ENCODE data around the gene NBAS. TPM values are rescaled to one million over a fixed set of nuclear protein-coding genes. Genes with fewer than 3 reads are reported as not detected.

Gene NBAS
- total and polyA plus RNA-seq, 2 of the 4 experiments (the other 2 are of a cell fraction) = 22.3 to 105 TPM

DNA sequence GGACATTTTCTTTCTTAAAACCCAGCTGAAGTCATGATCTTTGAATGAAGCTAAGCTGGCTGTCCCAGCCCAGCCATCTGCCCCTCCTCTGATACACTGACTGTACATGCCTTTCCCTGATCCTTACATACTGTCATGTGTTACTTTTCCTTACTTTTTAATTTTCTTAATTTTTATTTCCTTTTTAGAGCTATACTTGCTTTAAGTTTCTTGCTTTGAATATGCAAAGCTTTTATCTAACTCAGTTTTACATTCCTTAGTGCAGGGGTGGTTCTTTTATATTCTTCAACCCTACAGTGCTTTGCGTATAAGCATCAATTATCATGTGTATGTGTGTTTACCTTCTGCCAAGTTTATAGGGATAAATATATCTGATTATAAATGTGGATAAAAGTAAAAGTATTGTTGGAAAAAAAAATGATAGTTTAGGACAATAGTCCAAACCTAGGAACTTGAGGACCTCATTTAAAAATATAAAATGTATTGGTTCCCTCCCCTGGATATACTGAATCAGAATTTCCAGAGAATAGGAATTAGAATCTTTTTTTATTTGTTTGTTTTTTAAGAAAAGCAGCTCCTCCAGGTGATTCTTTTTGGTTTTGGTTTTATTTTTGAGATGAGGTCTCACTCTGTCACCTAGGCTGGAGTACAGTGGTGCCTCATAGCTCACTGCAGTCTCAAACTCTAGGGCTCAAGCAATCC is 48.4 kb upstream of the NBAS start:
- ATAC-seq (ENCODE audit: low read depth) (no peak), DNase-seq (no peak)
- Histone ChIP-seq H3K4me2 (ENCODE audit: low read depth, low read length) (no peak overlapping the region), H2AFZ (replicated peaks; ENCODE audit: low read length, poor library complexity) (no peak overlapping the region), H2BK15ac (ENCODE audit: low read depth, low read length) (no peak overlapping the region), H2BK20ac (ENCODE audit: low read depth, low read length) (no peak overlapping the region), H3K23ac (ENCODE audit: low read depth, low read length) (no peak overlapping the region), H4K20me1 (ENCODE audit: insufficient read depth, low read length) (no peaks in the 10 kb centered on the region), H4K91ac (ENCODE audit: insufficient read depth, low read depth, low read length) (no peak overlapping the region), H2BK120ac (ENCODE audit: low read depth, low read length) (no peak overlapping the region), H2AK9ac (replicated peaks; ENCODE audit: low read depth, low read length, poor library complexity) (no peak overlapping the region), H3K9me3 (ENCODE audit: control insufficient read depth, insufficient read depth, low read length) (no peaks in the 10 kb centered on the region), H3K9ac (ENCODE audit: low read depth, low read length) (no peak overlapping the region), H2BK5ac (ENCODE audit: low read depth, low read length, poor library complexity, severe bottlenecking) (no peak overlapping the region), H4K8ac (ENCODE audit: low read depth in 2 of 2, low read length in 2 of 2) (no peak overlapping the region), H2AK5ac (ENCODE audit: low read depth, low read length) (no peak overlapping the region), H3K27me3 (ENCODE audit: control insufficient read depth, insufficient read depth, low read length) (no peaks in the 10 kb centered on the region), H3K4me1 (ENCODE audit: control insufficient read depth, insufficient read depth, low read length) (no peaks in the 10 kb centered on the region), H3K4me3 (ENCODE audit: insufficient read depth, low read depth, low read length) (no peak overlapping the region), H3K79me1 (ENCODE audit: low read depth in 1 of 2, low read length in 2 of 2) (no peaks in the 10 kb centered on the region), H3K27ac (ENCODE audit: insufficient read depth, low read length) (no peak overlapping the region), H3K56ac (ENCODE audit: extremely low read depth, insufficient read depth, low read length) (no peak overlapping the region), H3K9me1 (ENCODE audit: insufficient read depth, low read length) (no peaks in the 10 kb centered on the region), H3K18ac (ENCODE audit: low read depth, low read length) (no peak overlapping the region), H3K14ac (replicated peaks; ENCODE audit: low read depth, low read length) (no peak overlapping the region), H4K5ac (ENCODE audit: low read depth, low read length) (no peak overlapping the region), H3K4ac (ENCODE audit: low read depth, low read length) (no peak overlapping the region), H3K36me3 (ENCODE audit: control insufficient read depth, insufficient read depth, low read length) (peaks cover 39% of the 10 kb centered on the region)
- no TSS peak for BruUV-seq (replicated peaks)
- no CpG with 5 or more reads among the region's 1 CpG for WGBS, 2 experiments (ENCODE audit: extremely low coverage in 2 of 2, insufficient read length in 1 of 2)
- ChIA-PET POLR2A (ENCODE audit: unreplicated experiment) (no interaction called here), CTCF (no interaction called here)
- in situ Hi-C loops (cut with MboI; ENCODE audit: low sequenced_read_pairs) (no loop called here), intact Hi-C loops (cut with micrococcal nuclease) (no loop called here), dilution Hi-C loops (cut with HindIII; ENCODE audit: low sequenced_read_pairs, unreplicated experiment) (no loop called here)
- TF ChIP-seq MXI1 (IDR thresholded peaks at IDR 0.05; ENCODE audit: borderline replicate concordance, low read depth, low read length) (no peak), RAD21 (IDR thresholded peaks at IDR 0.05; ENCODE audit: low read length) (no peak), CHD1 (IDR thresholded peaks at IDR 0.05; ENCODE audit: low read depth, low read length) (no peak), MAFK (IDR thresholded peaks at IDR 0.05; ENCODE audit: low read depth, low read length) (no peak), POLR2A (IDR thresholded peaks at IDR 0.05; ENCODE audit: low read depth, low read length) (no peak), FOS (IDR thresholded peaks at IDR 0.05; ENCODE audit: low read depth, low read length) (no peak), SMC3 (IDR thresholded peaks at IDR 0.05; ENCODE audit: low read depth, low read length) (no peak), NFE2L2 (IDR thresholded peaks at IDR 0.05; ENCODE audit: low read depth, low read length) (no peak), CEBPB (IDR thresholded peaks at IDR 0.05; ENCODE audit: low read depth, low read length) (no peak)

Data from IMR-90 (cell line).